ENCODE measurements around the gene LRBA. TPM values are rescaled to one million over a fixed set of nuclear protein-coding genes. Genes with fewer than 3 reads are reported as not detected.

LRBA gene
- polyA plus RNA-seq, 6 donors from 2014 or later = 18.0 to 25.7 (median 19.6) TPM

- ATAC-seq (ENCODE audit: low read depth in 2 of 2) = no peak
- no peaks in the 10 kb centered on the region for H3K27me3 Mint-ChIP-seq
- no peak overlapping the region for H3K27ac Mint-ChIP-seq
- peaks cover 0 to 3% (median 0%) of the 10 kb centered on the region in 3 donors for H3K4me1 Mint-ChIP-seq
- H3K4me3 Mint-ChIP-seq = no peak overlapping the region
- H3K9me3 Mint-ChIP-seq = no peaks in the 10 kb centered on the region
- H3K36me3 Mint-ChIP-seq = peaks cover 5 to 8% of the 10 kb centered on the region in 2 donors
- no peak for DNase-seq
Observed at GRCh38 chr4:150238591-150238990, 776.5 kb downstream of the LRBA start.

GRCh38 chr4:150237110-150237872 lies 777.8 kb downstream of the LRBA start:
- Mint-ChIP-seq H3K27ac (no peak overlapping the region), H3K9me3 (peaks cover 0 to 2% (median 0%) of the 10 kb centered on the region in 7 donors), H3K27me3 (no peaks in the 10 kb centered on the region), H3K4me1 (no peaks in the 10 kb centered on the region), H3K4me3 (no peak overlapping the region), H3K36me3 (peaks cover 14 to 19% of the 10 kb centered on the region in 2 donors)
- DNase-seq (no peak), ATAC-seq (ENCODE audit: low read depth in 2 of 2) (no peak)

DNA sequence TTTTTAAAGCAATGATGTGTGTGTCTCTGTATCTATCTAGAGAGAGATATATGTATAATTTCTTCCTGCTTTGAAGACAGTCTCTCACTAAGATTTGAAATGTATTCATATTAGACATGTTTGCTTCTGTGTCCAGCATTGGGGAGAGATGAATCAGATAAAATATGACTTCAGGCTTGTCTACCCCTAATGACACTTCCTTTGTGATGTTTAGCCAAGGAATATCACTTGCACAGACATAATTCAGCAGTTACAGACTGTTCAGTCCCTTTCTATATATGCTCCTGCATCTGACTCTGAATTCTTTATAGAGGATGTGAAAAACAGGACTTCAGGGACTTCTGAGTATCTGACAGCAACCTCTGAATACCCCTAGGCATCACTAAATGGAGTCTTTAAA lies 778.5 kb downstream of the LRBA start:
- ATAC-seq (ENCODE audit: low read depth in 2 of 2) = no peak
- no peak overlapping the region for H3K4me3 Mint-ChIP-seq
- H3K4me1 Mint-ChIP-seq = no peaks in the 10 kb centered on the region

DNA sequence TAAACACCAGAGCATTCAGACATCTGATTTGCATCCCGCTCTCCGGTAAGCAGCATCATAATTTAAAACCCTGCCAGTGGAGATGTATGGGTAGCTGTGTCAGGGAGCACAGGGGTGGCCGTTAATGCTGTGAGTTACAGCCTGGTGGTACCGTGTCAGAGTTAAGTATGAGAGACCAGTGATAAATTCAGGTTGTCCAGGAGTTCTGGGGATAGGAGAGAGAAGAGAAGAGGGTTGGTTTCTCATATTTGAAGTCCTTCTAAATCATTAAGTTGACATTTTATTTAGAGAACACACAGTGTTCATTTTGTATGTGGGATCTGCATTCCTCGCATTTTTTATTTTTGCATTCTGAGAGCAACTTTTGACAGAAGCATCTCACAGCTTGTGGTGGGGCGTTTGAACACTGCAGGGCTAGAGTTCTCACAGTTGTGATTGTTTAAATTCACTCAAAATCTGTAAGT lies 779.2 kb downstream of the LRBA start:
- peak overlapping the region in 2 of 6 donors; percentile 24 to 49 for H3K27ac Mint-ChIP-seq
- DNase-seq (no peak), ATAC-seq (ENCODE audit: low read depth in 2 of 2) (no peak)
- H3K9me3 Mint-ChIP-seq = peaks cover 0 to 2% (median 0%) of the 10 kb centered on the region in 7 donors
- no peaks in the 10 kb centered on the region for H3K27me3 Mint-ChIP-seq
- H3K36me3 Mint-ChIP-seq = peaks cover 15 to 21% of the 10 kb centered on the region in 2 donors
- H3K4me3 Mint-ChIP-seq = no peak overlapping the region
- no peaks in the 10 kb centered on the region for H3K4me1 Mint-ChIP-seq

More for the DNA sequence above, 778.5 kb downstream of the LRBA start:
- Mint-ChIP-seq H3K36me3 (peaks cover 15 to 21% of the 10 kb centered on the region in 2 donors), H3K27ac (no peak overlapping the region), H3K27me3 (no peaks in the 10 kb centered on the region), H3K9me3 (peaks cover 0 to 2% (median 0%) of the 10 kb centered on the region in 7 donors)
- DNase-seq = no peak

- H3K36me3 Mint-ChIP-seq = peaks cover 15 to 21% of the 10 kb centered on the region in 2 donors
- DNase-seq (no peak), ATAC-seq (ENCODE audit: low read depth in 2 of 2) (no peak)
- no peak overlapping the region for H3K4me3 Mint-ChIP-seq
- H3K27ac Mint-ChIP-seq = peak overlapping the region in 1 of 6 donors; percentile 49
- H3K4me1 Mint-ChIP-seq = no peaks in the 10 kb centered on the region
- peaks cover 0 to 2% (median 0%) of the 10 kb centered on the region in 7 donors for H3K9me3 Mint-ChIP-seq
- no peaks in the 10 kb centered on the region for H3K27me3 Mint-ChIP-seq
Observed at GRCh38 chr4:150235317-150235716, 779.8 kb downstream of the LRBA start.

GRCh38 chr4:150234246-150234645 lies 780.8 kb downstream of the LRBA start:
- H3K9me3 Mint-ChIP-seq = peaks cover 0 to 2% (median 0%) of the 10 kb centered on the region in 7 donors
- H3K27me3 Mint-ChIP-seq = no peaks in the 10 kb centered on the region

GRCh38 chr4:150232029-150232428 lies 783.1 kb downstream of the LRBA start:
- ATAC-seq (ENCODE audit: low read depth in 2 of 2) = no peak
- H3K4me1 Mint-ChIP-seq = no peaks in the 10 kb centered on the region
- no peak overlapping the region for H3K27ac Mint-ChIP-seq
- H3K9me3 Mint-ChIP-seq = peaks cover 0 to 2% (median 0%) of the 10 kb centered on the region in 7 donors
- H3K27me3 Mint-ChIP-seq = peaks cover 0 to 5% (median 0%) of the 10 kb centered on the region in 3 donors
- H3K4me3 Mint-ChIP-seq = no peak overlapping the region
- no peak for DNase-seq
- H3K36me3 Mint-ChIP-seq = peaks cover 15 to 21% of the 10 kb centered on the region in 2 donors

More at GRCh38 chr4:150234246-150234645, 780.8 kb downstream of the LRBA start:
- Mint-ChIP-seq H3K4me3 (no peak overlapping the region), H3K36me3 (peaks cover 15 to 21% of the 10 kb centered on the region in 2 donors), H3K27ac (peak overlapping the region in 1 of 6 donors; percentile 13), H3K4me1 (no peaks in the 10 kb centered on the region)
- ATAC-seq (ENCODE audit: low read depth in 2 of 2) (no peak), DNase-seq (no peak)

DNA sequence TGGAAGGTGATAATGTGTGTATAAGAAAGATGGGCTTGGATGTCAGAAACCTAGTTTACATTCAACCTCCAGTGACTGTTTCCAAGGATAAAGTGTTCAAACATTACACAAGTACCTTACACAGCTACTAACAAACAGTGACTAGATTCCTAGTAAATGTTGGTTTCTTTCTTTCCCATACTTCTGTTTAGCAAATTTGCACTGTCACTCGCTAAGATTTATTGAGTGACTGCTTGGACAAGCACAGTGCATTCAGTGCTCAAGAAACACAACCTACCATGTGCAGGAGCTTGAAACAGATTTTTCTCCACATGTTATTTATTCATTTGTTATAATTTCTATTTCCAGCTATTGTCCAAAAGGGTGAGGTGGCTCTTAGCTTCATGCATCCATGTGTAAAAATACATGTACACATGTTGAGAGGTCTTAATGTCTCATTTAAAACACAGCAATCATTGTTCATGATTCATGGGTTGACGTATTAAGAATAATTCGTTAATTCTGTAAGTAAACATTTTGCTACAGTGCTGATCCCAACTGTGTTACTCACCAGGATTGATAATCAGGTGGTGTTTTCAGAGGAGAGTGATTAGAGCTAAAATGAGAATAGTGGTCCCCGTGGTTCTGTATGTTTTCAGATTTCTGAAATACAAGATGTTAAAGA lies 783.8 kb downstream of the LRBA start:
- Mint-ChIP-seq H3K4me3 (no peak overlapping the region), H3K4me1 (no peaks in the 10 kb centered on the region), H3K27ac (peak overlapping the region in 1 of 6 donors; percentile 36), H3K27me3 (peaks cover 0 to 5% (median 0%) of the 10 kb centered on the region in 3 donors), H3K36me3 (peaks cover 15 to 21% of the 10 kb centered on the region in 2 donors), H3K9me3 (peaks cover 0 to 2% (median 0%) of the 10 kb centered on the region in 7 donors)
- DNase-seq = no peak
- ATAC-seq (ENCODE audit: low read depth in 2 of 2) = no peak

DNA sequence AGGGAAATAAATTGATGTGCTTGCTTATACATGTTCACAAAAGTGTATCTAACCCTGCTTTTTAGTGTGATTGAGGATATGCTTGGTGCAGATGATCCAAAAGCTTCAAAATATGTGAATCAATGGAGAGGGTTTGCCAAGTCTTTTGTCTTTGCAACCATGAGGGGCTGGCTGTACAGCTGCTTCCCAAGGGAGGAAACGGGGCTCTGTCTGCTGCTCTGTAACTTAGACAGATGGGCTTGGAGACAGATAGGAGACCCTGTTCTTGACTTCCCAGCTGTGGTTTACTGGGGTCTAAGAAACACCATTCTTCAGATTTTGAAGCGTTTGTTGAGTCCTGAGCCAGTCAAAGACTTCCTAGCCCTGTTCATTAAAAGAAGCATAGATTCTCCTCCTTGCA lies 784.5 kb downstream of the LRBA start:
- no peak overlapping the region for H3K4me3 Mint-ChIP-seq
- H3K4me1 Mint-ChIP-seq = no peaks in the 10 kb centered on the region
- peaks cover 0 to 2% (median 0%) of the 10 kb centered on the region in 7 donors for H3K9me3 Mint-ChIP-seq
- H3K36me3 Mint-ChIP-seq = peaks cover 15 to 21% of the 10 kb centered on the region in 2 donors
- DNase-seq (no peak), ATAC-seq (ENCODE audit: low read depth in 2 of 2) (no peak)
- peaks cover 0 to 5% (median 0%) of the 10 kb centered on the region in 3 donors for H3K27me3 Mint-ChIP-seq
- H3K27ac Mint-ChIP-seq = peak overlapping the region in 1 of 6 donors; percentile 36

GRCh38 chr4:150229520-150229919 lies 785.6 kb downstream of the LRBA start:
- no peak for DNase-seq
- H3K9me3 Mint-ChIP-seq = peaks cover 0 to 2% (median 0%) of the 10 kb centered on the region in 7 donors
- H3K36me3 Mint-ChIP-seq = peaks cover 15 to 21% of the 10 kb centered on the region in 2 donors
- no peak overlapping the region for H3K27ac Mint-ChIP-seq
- no peaks in the 10 kb centered on the region for H3K4me1 Mint-ChIP-seq
- H3K4me3 Mint-ChIP-seq = no peak overlapping the region
- H3K27me3 Mint-ChIP-seq = peaks cover 0 to 5% (median 0%) of the 10 kb centered on the region in 3 donors
- ATAC-seq (ENCODE audit: low read depth in 2 of 2) = no peak

GRCh38 chr4:150224896-150225591 lies 790.0 kb downstream of the LRBA start:
- no peak overlapping the region for H3K4me3 Mint-ChIP-seq
- H3K4me1 Mint-ChIP-seq = no peaks in the 10 kb centered on the region
- ATAC-seq (ENCODE audit: low read depth in 2 of 2) = no peak
- H3K36me3 Mint-ChIP-seq = no peaks in the 10 kb centered on the region
- H3K27ac Mint-ChIP-seq = no peak overlapping the region
- no peaks in the 10 kb centered on the region for H3K9me3 Mint-ChIP-seq
- H3K27me3 Mint-ChIP-seq = peaks cover 0 to 5% (median 0%) of the 10 kb centered on the region in 3 donors
- DNase-seq = no peak

- Mint-ChIP-seq H3K9me3 (no peaks in the 10 kb centered on the region), H3K27ac (no peak overlapping the region), H3K27me3 (no peaks in the 10 kb centered on the region), H3K4me3 (no peak overlapping the region), H3K36me3 (no peaks in the 10 kb centered on the region), H3K4me1 (no peaks in the 10 kb centered on the region)
- ATAC-seq (ENCODE audit: low read depth in 2 of 2) (no peak), DNase-seq (no peak)
Observed at GRCh38 chr4:150219841-150220240, 795.2 kb downstream of the LRBA start.

DNA sequence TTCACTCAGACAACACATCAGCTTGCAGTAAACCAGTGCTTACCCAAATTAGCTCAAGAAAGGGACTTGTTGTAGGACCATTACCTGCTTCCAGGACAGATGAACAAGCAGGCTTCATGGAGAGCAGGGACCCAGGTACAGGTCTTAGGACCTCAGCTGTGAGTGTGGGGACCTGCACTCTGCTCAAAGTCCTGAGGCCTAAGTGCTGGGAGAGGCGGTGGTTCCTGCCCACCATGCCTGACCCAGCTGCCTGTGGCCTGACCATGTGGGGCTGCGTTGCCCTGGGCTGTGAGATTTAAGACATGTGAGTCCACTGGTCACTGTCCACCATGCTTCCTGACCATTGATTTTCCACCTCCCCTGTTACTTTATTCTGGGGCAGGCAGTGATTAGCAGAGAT lies 796.6 kb downstream of the LRBA start:
- Mint-ChIP-seq H3K27me3 (no peaks in the 10 kb centered on the region), H3K4me3 (no peak overlapping the region), H3K9me3 (no peaks in the 10 kb centered on the region), H3K36me3 (no peaks in the 10 kb centered on the region), H3K27ac (no peak overlapping the region), H3K4me1 (no peaks in the 10 kb centered on the region)
- ATAC-seq (ENCODE audit: low read depth in 2 of 2) (no peak), DNase-seq (no peak)

All from naive B cell (primary cell).